ENCODE data around the gene MRI1. TPM values are rescaled to one million over a fixed set of nuclear protein-coding genes. Genes with fewer than 3 reads are reported as not detected.

Gene MRI1
- total and polyA plus RNA-seq, 2 of the 4 experiments (the other 2 are of a cell fraction): 26.7 to 37.6 TPM

GRCh38 chr19:13803038-13803437 lies 38.7 kb downstream of the MRI1 start:
- Histone ChIP-seq H4K91ac (ENCODE audit: insufficient read depth, low read depth, low read length) (no peak overlapping the region), H2AK9ac (replicated peaks; ENCODE audit: low read depth, low read length, poor library complexity) (no peak overlapping the region), H2BK15ac (ENCODE audit: low read depth, low read length) (no peak overlapping the region), H2BK20ac (ENCODE audit: low read depth, low read length) (no peak overlapping the region), H3K4me1 (ENCODE audit: control insufficient read depth, insufficient read depth, low read length) (no peaks in the 10 kb centered on the region), H3K9ac (ENCODE audit: low read depth, low read length) (no peak overlapping the region), H3K27ac (ENCODE audit: insufficient read depth, low read length) (no peak overlapping the region), H2AK5ac (ENCODE audit: low read depth, low read length) (no peak overlapping the region), H2AFZ (replicated peaks; ENCODE audit: low read length, poor library complexity) (no peak overlapping the region), H3K79me1 (ENCODE audit: low read depth in 1 of 2, low read length in 2 of 2) (peaks cover 41 to 68% of the 10 kb centered on the region in 2 experiments), H3K18ac (ENCODE audit: low read depth, low read length) (no peak overlapping the region), H2BK120ac (ENCODE audit: low read depth, low read length) (no peak overlapping the region), H3K4ac (ENCODE audit: low read depth, low read length) (no peak overlapping the region), H3K9me1 (ENCODE audit: insufficient read depth, low read length) (peaks cover 17% of the 10 kb centered on the region), H3K27me3 (ENCODE audit: control insufficient read depth, insufficient read depth, low read length) (no peaks in the 10 kb centered on the region), H4K8ac (ENCODE audit: low read depth in 2 of 2, low read length in 2 of 2) (no peak overlapping the region), H4K20me1 (ENCODE audit: insufficient read depth, low read length) (no peaks in the 10 kb centered on the region; the same call in 1 of the 2 replicates), H3K56ac (ENCODE audit: extremely low read depth, insufficient read depth, low read length) (no peak overlapping the region), H3K4me3 (ENCODE audit: insufficient read depth, low read depth, low read length) (no peak overlapping the region), H2BK5ac (ENCODE audit: low read depth, low read length, poor library complexity, severe bottlenecking) (no peak overlapping the region), H3K4me2 (ENCODE audit: low read depth, low read length) (no peak overlapping the region), H3K36me3 (ENCODE audit: control insufficient read depth, insufficient read depth, low read length) (peaks cover 38% of the 10 kb centered on the region), H3K14ac (replicated peaks; ENCODE audit: low read depth, low read length) (no peak overlapping the region), H4K5ac (ENCODE audit: low read depth, low read length) (no peak overlapping the region), H3K23ac (ENCODE audit: low read depth, low read length) (no peak overlapping the region), H3K9me3 (ENCODE audit: control insufficient read depth, insufficient read depth, low read length) (no peaks in the 10 kb centered on the region)
- TF ChIP-seq MAZ (IDR thresholded peaks at IDR 0.05; ENCODE audit: borderline replicate concordance, low read depth, low read length) (no peak), CEBPB (IDR thresholded peaks at IDR 0.05; ENCODE audit: low read depth, low read length) (no peak), RAD21 (IDR thresholded peaks at IDR 0.05; ENCODE audit: low read length) (no peak), CHD1 (IDR thresholded peaks at IDR 0.05; ENCODE audit: low read depth, low read length) (no peak), MAFK (IDR thresholded peaks at IDR 0.05; ENCODE audit: low read depth, low read length) (no peak)
- TF ChIP-seq, protein P1, sequence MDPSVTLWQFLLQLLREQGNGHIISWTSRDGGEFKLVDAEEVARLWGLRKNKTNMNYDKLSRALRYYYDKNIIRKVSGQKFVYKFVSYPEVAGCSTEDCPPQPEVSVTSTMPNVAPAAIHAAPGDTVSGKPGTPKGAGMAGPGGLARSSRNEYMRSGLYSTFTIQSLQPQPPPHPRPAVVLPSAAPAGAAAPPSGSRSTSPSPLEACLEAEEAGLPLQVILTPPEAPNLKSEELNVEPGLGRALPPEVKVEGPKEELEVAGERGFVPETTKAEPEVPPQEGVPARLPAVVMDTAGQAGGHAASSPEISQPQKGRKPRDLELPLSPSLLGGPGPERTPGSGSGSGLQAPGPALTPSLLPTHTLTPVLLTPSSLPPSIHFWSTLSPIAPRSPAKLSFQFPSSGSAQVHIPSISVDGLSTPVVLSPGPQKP (IDR thresholded peaks at IDR 0.05; ENCODE audit: borderline replicate concordance, low read depth, low read length): no peak
- no TSS peak for BruUV-seq (replicated peaks)
- POLR2A ChIA-PET (ENCODE audit: unreplicated experiment): no interaction called here
- intact Hi-C loops (cut with micrococcal nuclease): no loop called here
- dilution Hi-C loops (cut with HindIII; ENCODE audit: low sequenced_read_pairs, unreplicated experiment): no loop called here
- ATAC-seq (ENCODE audit: low read depth) (no peak; the same call in 1 of the 2 replicates), DNase-seq (no peak)
- CTCF ChIA-PET: interaction anchor here (0.8 kb wide), 1 partner anchor 59 kb away, joined by 4 read pairs; no protein-coding TSS in a partner anchor
- WGBS, 2 experiments (ENCODE audit: extremely low coverage in 2 of 2, insufficient read length in 1 of 2): no CpG with 5 or more reads among the region's 9 CpGs
- in situ Hi-C loops (cut with MboI; ENCODE audit: low sequenced_read_pairs): no loop called here

Data from IMR-90 (cell line).